ENCODE data around the gene ADAMTS7. TPM values are rescaled to one million over a fixed set of nuclear protein-coding genes. Genes with fewer than 3 reads are reported as not detected.
"Not testable (repeated sequence)": the region's sequence is repeated elsewhere in the genome, so short reads cannot be mapped to it uniquely, and the experiment has no call there.

The ADAMTS7 gene
- total RNA-seq, 1 experiment from 2014 or later, result 23.1 TPM

GRCh38 chr15:78798355-78798754 lies 12.9 kb downstream of the ADAMTS7 start:
- not testable (repeated sequence) for H3K56ac ChIP-seq (ENCODE audit: insufficient read length, low read depth, low read length); H3K4me1 ChIP-seq (ENCODE audit: insufficient read depth, low read length); H3K9ac ChIP-seq (ENCODE audit: extremely low read depth, insufficient read length, low read length); H3K9me3 Mint-ChIP-seq; H2AK5ac ChIP-seq (ENCODE audit: insufficient read length, low read length); H2BK20ac ChIP-seq (ENCODE audit: low read depth, low read length, poor library complexity, severe bottlenecking); H4K20me1 ChIP-seq (ENCODE audit: control insufficient read depth, insufficient read depth, insufficient read length); H3K27ac ChIP-seq (ENCODE audit: insufficient read length, low read depth, low read length); H3K4me1 Mint-ChIP-seq; H3K27me3 Mint-ChIP-seq (ENCODE audit: low read depth); H3K18ac ChIP-seq (ENCODE audit: insufficient read length, low read depth, low read length); H2BK12ac ChIP-seq (ENCODE audit: insufficient read length, low read depth, low read length); H3K4me2 ChIP-seq (ENCODE audit: insufficient read depth, insufficient read length, low read length); H2BK120ac ChIP-seq (ENCODE audit: low read depth, low read length, poor library complexity, severe bottlenecking); H2BK5ac ChIP-seq (ENCODE audit: insufficient read length, low read length); H4K5ac ChIP-seq (ENCODE audit: insufficient read length, low read depth, low read length); H3K23me2 ChIP-seq (ENCODE audit: insufficient read length, low read depth, low read length, poor library complexity, severe bottlenecking); H4K91ac ChIP-seq (ENCODE audit: insufficient read length, low read depth, low read length); H3K14ac ChIP-seq (ENCODE audit: insufficient read depth, low read length); H3K23ac ChIP-seq (ENCODE audit: insufficient read length, low read depth, low read length); H3K27ac Mint-ChIP-seq; H3K27me3 ChIP-seq (ENCODE audit: insufficient read depth, low read length); H3K79me1 ChIP-seq (ENCODE audit: insufficient read depth, low read depth, low read length, poor library complexity, severe bottlenecking); H2AFZ ChIP-seq (ENCODE audit: low read length); DNase-seq; H3K79me2 ChIP-seq (ENCODE audit: insufficient read depth, low read length); H2BK15ac ChIP-seq (ENCODE audit: low read depth, low read length); H3T11ph ChIP-seq (ENCODE audit: low read length); H3K9me3 ChIP-seq (ENCODE audit: control insufficient read depth, low read depth, low read length); H3K4ac ChIP-seq (ENCODE audit: low read depth, low read length); H3K4me3 Mint-ChIP-seq; H4K8ac ChIP-seq (replicated peaks; ENCODE audit: insufficient read length, low read depth, low read length)
- no CpG with 5 or more reads among the region's 5 CpGs for WGBS (ENCODE audit: extremely low coverage, insufficient read length, low lambda C conversion rate)
- peaks cover 6 to 17% (median 11%) of the 10 kb centered on the region in 3 experiments; a peak in 6 of 7 replicates for H3K36me3 Mint-ChIP-seq (ENCODE audit: insufficient read depth in 1 of 3, low read depth in 3 of 3)
